HepG2 (cell line): ENCODE measurements around the gene CHKB. TPM values are rescaled to one million over a fixed set of nuclear protein-coding genes. Genes with fewer than 3 reads are reported as not detected.

ENCODE experiments used
- FOXA1 ChIP-seq, 2 experiments: fragments of 450-650 bp in 1 of 2; sonication (generic) in 1 of 2; formaldehyde crosslinking in 1 of 2; IDR thresholded peaks; 2 replicates each; pipeline versions ENCODE4 v1.4.0 to v1.6.1; 2016 to 2020; ENCODE audit warnings: missing genetic modification reagents in 1 of 2
- HMGXB4 ChIP-seq, 2 experiments: sonication (generic) in 1 of 2; formaldehyde crosslinking in 1 of 2; IDR thresholded peaks; 2 replicates each; pipeline versions ENCODE4 v1.4.0 to v1.6.1; 2018 to 2020; ENCODE audit warnings: missing genetic modification reagents in 2 of 2, borderline replicate concordance in 1 of 2, low read depth in 1 of 2, mild to moderate bottlenecking in 1 of 2, missing biosample characterization in 1 of 2
- POLR2G ChIP-seq: fragments of 200-400 bp; formaldehyde crosslinking; IDR thresholded peaks from 2 replicates; pipeline ENCODE4 v1.6.1; 2018; ENCODE audit warnings: mild to moderate bottlenecking, low read depth, low read length, moderate library complexity
- SP140L ChIP-seq: sonication (generic); formaldehyde crosslinking; IDR thresholded peaks from 2 replicates; pipeline ENCODE4 v1.4.0; 2020; ENCODE audit warnings: missing genetic modification reagents, borderline replicate concordance
- SRSF4 ChIP-seq: fragments of 200-400 bp; formaldehyde crosslinking; IDR thresholded peaks from one replicate; pipeline ENCODE4 v1.6.1; 2018; ENCODE audit warnings: mild to moderate bottlenecking, low read depth, low read length, moderate library complexity; ENCODE audit not compliant: poor library complexity, severe bottlenecking
- U2AF2 ChIP-seq: fragments of 200-400 bp; formaldehyde crosslinking; IDR thresholded peaks from 2 replicates; pipeline ENCODE4 v1.6.1; 2017; ENCODE audit warnings: low read depth, mild to moderate bottlenecking, low read length
- ZFP36L2 ChIP-seq: sonication (generic); formaldehyde crosslinking; IDR thresholded peaks from 2 replicates; pipeline ENCODE4 v1.4.0; 2020; ENCODE audit warnings: missing genetic modification reagents
- ZNF460 ChIP-seq: sonication (generic); formaldehyde crosslinking; IDR thresholded peaks from 2 replicates; pipeline ENCODE4 v1.5.1; 2020; ENCODE audit warnings: missing genetic modification reagents, mild to moderate bottlenecking, borderline replicate concordance
- ZNF589 ChIP-seq: sonication (generic); formaldehyde crosslinking; conservative IDR thresholded peaks from 2 replicates; pipeline ENCODE4 v1.8.0; 2022; ENCODE audit warnings: mild to moderate bottlenecking, moderate library complexity, missing genetic modification reagents
- ZSCAN25 ChIP-seq: sonication (generic); formaldehyde crosslinking; IDR thresholded peaks from 2 replicates; pipeline ENCODE4 v1.8.0; 2022; ENCODE audit warnings: mild to moderate bottlenecking, missing genetic modification reagents
- ZZZ3 ChIP-seq: sonication (generic); formaldehyde crosslinking; IDR thresholded peaks from 2 replicates; pipeline ENCODE4 v1.4.0; 2020; ENCODE audit warnings: missing genetic modification reagents, mild to moderate bottlenecking, borderline replicate concordance
- polyA plus RNA-seq, 8 experiments: library from polyadenylated mRNA; depleted of rRNA in 3 of 8; stranded (reverse) in 7 of 8; unstranded in 1 of 8; fragments of >200 nt; fragmentation: Illumina TruSeq in 4 of 8; extraction: Trizol in 4 of 8; gene quantifications; 2 replicates each; pipeline versions ENCODE4 v1.2.1 to v1.2.3, GENCODE V29; 2011 to 2016; ENCODE audit warnings: low read depth in 4 of 8, missing spikeins in 1 of 8, mixed read lengths in 1 of 8; ENCODE audit not compliant: insufficient read depth in 1 of 8
- total RNA-seq, 5 experiments: library from RNA; depleted of rRNA; stranded (reverse); fragments of >200 nt; fragmentation: Illumina TruSeq; extraction: Trizol; gene quantifications; 2 replicates each; pipeline ENCODE4 v1.2.3, GENCODE V29; 2016; ENCODE audit warnings: low read depth in 1 of 5
- TF ChIP-seq, protein P1 (sequence below): sonication (generic); formaldehyde crosslinking; IDR thresholded peaks from 2 replicates; pipeline ENCODE4 v1.4.0; 2020; ENCODE audit warnings: mild to moderate bottlenecking, missing genetic modification reagents
- TF ChIP-seq, protein P2 (sequence below): sonication (generic); formaldehyde crosslinking; IDR thresholded peaks from 2 replicates; pipeline ENCODE4 v1.5.1; 2020; ENCODE audit warnings: mild to moderate bottlenecking, missing genetic modification reagents, moderate library complexity
- TF ChIP-seq, protein P3 (sequence below): sonication (generic); formaldehyde crosslinking; conservative IDR thresholded peaks from 2 replicates; pipeline ENCODE4 v1.4.0; 2020; ENCODE audit warnings: mild to moderate bottlenecking, missing genetic modification reagents, moderate library complexity

The CHKB gene
- total and polyA plus RNA-seq, 2 of the 13 experiments (the other 11 are each of a cell fraction or from before 2014, with no cell fraction given): 24.5 to 42.7 TPM

GRCh38 chr22:50531962-50532674 lies 50.5 kb downstream of the CHKB start (continued):
- TF ChIP-seq, protein P1, sequence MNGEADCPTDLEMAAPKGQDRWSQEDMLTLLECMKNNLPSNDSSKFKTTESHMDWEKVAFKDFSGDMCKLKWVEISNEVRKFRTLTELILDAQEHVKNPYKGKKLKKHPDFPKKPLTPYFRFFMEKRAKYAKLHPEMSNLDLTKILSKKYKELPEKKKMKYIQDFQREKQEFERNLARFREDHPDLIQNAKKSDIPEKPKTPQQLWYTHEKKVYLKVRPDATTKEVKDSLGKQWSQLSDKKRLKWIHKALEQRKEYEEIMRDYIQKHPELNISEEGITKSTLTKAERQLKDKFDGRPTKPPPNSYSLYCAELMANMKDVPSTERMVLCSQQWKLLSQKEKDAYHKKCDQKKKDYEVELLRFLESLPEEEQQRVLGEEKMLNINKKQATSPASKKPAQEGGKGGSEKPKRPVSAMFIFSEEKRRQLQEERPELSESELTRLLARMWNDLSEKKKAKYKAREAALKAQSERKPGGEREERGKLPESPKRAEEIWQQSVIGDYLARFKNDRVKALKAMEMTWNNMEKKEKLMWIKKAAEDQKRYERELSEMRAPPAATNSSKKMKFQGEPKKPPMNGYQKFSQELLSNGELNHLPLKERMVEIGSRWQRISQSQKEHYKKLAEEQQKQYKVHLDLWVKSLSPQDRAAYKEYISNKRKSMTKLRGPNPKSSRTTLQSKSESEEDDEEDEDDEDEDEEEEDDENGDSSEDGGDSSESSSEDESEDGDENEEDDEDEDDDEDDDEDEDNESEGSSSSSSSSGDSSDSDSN (CRISPR knock-in tag): peak; percentile 71
- peak; percentile 13; the same call in 1 of the 2 replicates for TF ChIP-seq ZSCAN25 (CRISPR knock-in tag)
- no peak for TF ChIP-seq SRSF4
- TF ChIP-seq, protein P2, sequence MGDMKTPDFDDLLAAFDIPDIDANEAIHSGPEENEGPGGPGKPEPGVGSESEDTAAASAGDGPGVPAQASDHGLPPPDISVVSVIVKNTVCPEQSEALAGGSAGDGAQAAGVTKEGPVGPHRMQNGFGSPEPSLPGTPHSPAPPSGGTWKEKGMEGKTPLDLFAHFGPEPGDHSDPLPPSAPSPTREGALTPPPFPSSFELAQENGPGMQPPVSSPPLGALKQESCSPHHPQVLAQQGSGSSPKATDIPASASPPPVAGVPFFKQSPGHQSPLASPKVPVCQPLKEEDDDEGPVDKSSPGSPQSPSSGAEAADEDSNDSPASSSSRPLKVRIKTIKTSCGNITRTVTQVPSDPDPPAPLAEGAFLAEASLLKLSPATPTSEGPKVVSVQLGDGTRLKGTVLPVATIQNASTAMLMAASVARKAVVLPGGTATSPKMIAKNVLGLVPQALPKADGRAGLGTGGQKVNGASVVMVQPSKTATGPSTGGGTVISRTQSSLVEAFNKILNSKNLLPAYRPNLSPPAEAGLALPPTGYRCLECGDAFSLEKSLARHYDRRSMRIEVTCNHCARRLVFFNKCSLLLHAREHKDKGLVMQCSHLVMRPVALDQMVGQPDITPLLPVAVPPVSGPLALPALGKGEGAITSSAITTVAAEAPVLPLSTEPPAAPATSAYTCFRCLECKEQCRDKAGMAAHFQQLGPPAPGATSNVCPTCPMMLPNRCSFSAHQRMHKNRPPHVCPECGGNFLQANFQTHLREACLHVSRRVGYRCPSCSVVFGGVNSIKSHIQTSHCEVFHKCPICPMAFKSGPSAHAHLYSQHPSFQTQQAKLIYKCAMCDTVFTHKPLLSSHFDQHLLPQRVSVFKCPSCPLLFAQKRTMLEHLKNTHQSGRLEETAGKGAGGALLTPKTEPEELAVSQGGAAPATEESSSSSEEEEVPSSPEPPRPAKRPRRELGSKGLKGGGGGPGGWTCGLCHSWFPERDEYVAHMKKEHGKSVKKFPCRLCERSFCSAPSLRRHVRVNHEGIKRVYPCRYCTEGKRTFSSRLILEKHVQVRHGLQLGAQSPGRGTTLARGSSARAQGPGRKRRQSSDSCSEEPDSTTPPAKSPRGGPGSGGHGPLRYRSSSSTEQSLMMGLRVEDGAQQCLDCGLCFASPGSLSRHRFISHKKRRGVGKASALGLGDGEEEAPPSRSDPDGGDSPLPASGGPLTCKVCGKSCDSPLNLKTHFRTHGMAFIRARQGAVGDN (CRISPR knock-in tag): peak; percentile 59
- no peak for TF ChIP-seq ZFP36L2 (CRISPR knock-in tag)
- TF ChIP-seq FOXA1 (IDR thresholded peaks at IDR 0.05): no peak
- TF ChIP-seq FOXA1 (CRISPR knock-in tag; IDR thresholded peaks at IDR 0.05): no peak
- no peak for TF ChIP-seq ZNF589 (CRISPR knock-in tag)
- TF ChIP-seq SP140L (CRISPR knock-in tag): no peak
- no peak for TF ChIP-seq U2AF2
- no peak for TF ChIP-seq ZZZ3 (CRISPR knock-in tag)
- peak in 1 of 2 experiments; percentile 33; a peak in 1 of 4 replicates for TF ChIP-seq HMGXB4 (CRISPR knock-in tag; IDR thresholded peaks at IDR 0.05; ENCODE audit: borderline replicate concordance in 1 of 2, low read depth in 1 of 2)
- TF ChIP-seq POLR2G: peak; percentile 21; the same call in 1 of the 2 replicates
- no peak for TF ChIP-seq ZNF460 (CRISPR knock-in tag)
- TF ChIP-seq, protein P3, sequence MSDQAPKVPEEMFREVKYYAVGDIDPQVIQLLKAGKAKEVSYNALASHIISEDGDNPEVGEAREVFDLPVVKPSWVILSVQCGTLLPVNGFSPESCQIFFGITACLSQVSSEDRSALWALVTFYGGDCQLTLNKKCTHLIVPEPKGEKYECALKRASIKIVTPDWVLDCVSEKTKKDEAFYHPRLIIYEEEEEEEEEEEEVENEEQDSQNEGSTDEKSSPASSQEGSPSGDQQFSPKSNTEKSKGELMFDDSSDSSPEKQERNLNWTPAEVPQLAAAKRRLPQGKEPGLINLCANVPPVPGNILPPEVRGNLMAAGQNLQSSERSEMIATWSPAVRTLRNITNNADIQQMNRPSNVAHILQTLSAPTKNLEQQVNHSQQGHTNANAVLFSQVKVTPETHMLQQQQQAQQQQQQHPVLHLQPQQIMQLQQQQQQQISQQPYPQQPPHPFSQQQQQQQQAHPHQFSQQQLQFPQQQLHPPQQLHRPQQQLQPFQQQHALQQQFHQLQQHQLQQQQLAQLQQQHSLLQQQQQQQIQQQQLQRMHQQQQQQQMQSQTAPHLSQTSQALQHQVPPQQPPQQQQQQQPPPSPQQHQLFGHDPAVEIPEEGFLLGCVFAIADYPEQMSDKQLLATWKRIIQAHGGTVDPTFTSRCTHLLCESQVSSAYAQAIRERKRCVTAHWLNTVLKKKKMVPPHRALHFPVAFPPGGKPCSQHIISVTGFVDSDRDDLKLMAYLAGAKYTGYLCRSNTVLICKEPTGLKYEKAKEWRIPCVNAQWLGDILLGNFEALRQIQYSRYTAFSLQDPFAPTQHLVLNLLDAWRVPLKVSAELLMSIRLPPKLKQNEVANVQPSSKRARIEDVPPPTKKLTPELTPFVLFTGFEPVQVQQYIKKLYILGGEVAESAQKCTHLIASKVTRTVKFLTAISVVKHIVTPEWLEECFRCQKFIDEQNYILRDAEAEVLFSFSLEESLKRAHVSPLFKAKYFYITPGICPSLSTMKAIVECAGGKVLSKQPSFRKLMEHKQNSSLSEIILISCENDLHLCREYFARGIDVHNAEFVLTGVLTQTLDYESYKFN (CRISPR knock-in tag): no peak
